BJ (cell line): ENCODE results near the gene USP49. TPM values are rescaled to one million over a fixed set of nuclear protein-coding genes. Genes with fewer than 3 reads are reported as not detected.
A peak's percentile ranks its signal among the peaks of the same experiment; 100 is the strongest.

ENCODE experiments used
- CTCF ChIA-PET: fragments of 350-600 bp; formaldehyde crosslinking; extraction: SDS; loops from one replicate; lab custom pipeline; 2021; ENCODE audit warnings: antibody characterized with exemption, inconsistent platforms; lab: Yijun Ruan, JAX
- POLR2A ChIA-PET: fragments of 300-600 bp; sonication (Branson Sonifier 250); formaldehyde crosslinking; extraction: SDS; loops from one replicate; lab custom pipeline; 2021; ENCODE audit warnings: antibody characterized with exemption; lab: Charles Lee
- DNase-seq: peaks from one replicate; pipeline ENCODE4 v3.0.0-alpha.2; 2011; ENCODE audit warnings: low read depth
- H3K27me3 ChIP-seq: 2 replicates; pipeline ENCODE4 v1.6.0; 2011; ENCODE audit warnings: low read length; ENCODE audit not compliant: control insufficient read depth, insufficient read depth
- H3K36me3 ChIP-seq: 2 replicates; pipeline ENCODE4 v1.5.1; 2011; ENCODE audit warnings: low read length; ENCODE audit not compliant: control insufficient read depth, insufficient read depth
- H3K4me3 ChIP-seq: 2 replicates; pipeline ENCODE4 v1.5.1; 2011; ENCODE audit warnings: low read depth, mild to moderate bottlenecking, control low read depth, low read length
- CTCF ChIP-seq: IDR thresholded peaks from 2 replicates; pipeline ENCODE4 v1.5.1; 2011; ENCODE audit warnings: low read depth, mild to moderate bottlenecking, control low read depth, inconsistent platforms, low read length, moderate library complexity; ENCODE audit not compliant: insufficient read depth
- polyA plus RNA-seq: library from polyadenylated mRNA; depleted of rRNA; stranded (reverse); fragments of >200 nt; gene quantifications from 2 replicates; pipeline ENCODE4 v1.2.3, GENCODE V29; 2011

The USP49 gene
- polyA plus RNA-seq, 1 experiment = 1.6 TPM

- no peak for DNase-seq
- Histone ChIP-seq H3K27me3 (no peaks in the 10 kb centered on the region), H3K36me3 (peaks cover 11% of the 10 kb centered on the region), H3K4me3 (peak overlapping the region; percentile 74)
- ChIA-PET POLR2A (interaction anchor here (0.6 kb wide), 1 partner anchor 163 kb away, joined by 8 read pairs; no protein-coding TSS in a partner anchor), CTCF (interaction anchor here (1.0 to 1.3 kb wide), 5 partner anchors 45 to 412 kb away, joined by 3 to 4 read pairs (median 3); no protein-coding TSS in a partner anchor)
- TF ChIP-seq CTCF = no peak
Observed at GRCh38 chr6:41779336-41779735, 115.8 kb downstream of the USP49 start.

GRCh38 chr6:41778895-41779294, 116.3 kb downstream of the USP49 start:
- Histone ChIP-seq H3K4me3 (peak overlapping the region; percentile 74), H3K27me3 (no peaks in the 10 kb centered on the region), H3K36me3 (peaks cover 11% of the 10 kb centered on the region)
- no peak for DNase-seq
- TF ChIP-seq CTCF = no peak
- POLR2A ChIA-PET = interaction anchor here (0.7 kb wide), 1 partner anchor 402 kb away, joined by 3 read pairs; no protein-coding TSS in a partner anchor
- CTCF ChIA-PET = interaction anchor here (0.9 to 5.9 kb wide), 8 partner anchors 7 to 411 kb away, joined by 3 to 49 read pairs (median 4); partner anchors contain the start of genes TFEB and TOMM6

- CTCF ChIA-PET = interaction anchor here (0.9 to 5.9 kb wide), 11 partner anchors 8 to 410 kb away, joined by 3 to 49 read pairs (median 4); partner anchors contain the start of genes TFEB and TOMM6
- TF ChIP-seq CTCF = no peak
- Histone ChIP-seq H3K4me3 (no peak overlapping the region), H3K27me3 (no peaks in the 10 kb centered on the region), H3K36me3 (peaks cover 14% of the 10 kb centered on the region)
- no peak for DNase-seq
- POLR2A ChIA-PET = interaction anchor here (1.1 kb wide), 1 partner anchor 43 kb away, joined by 5 read pairs; no protein-coding TSS in a partner anchor
Observed at GRCh38 chr6:41777551-41778285, 117.5 kb downstream of the USP49 start.

- no peak for TF ChIP-seq CTCF
- Histone ChIP-seq H3K27me3 (no peaks in the 10 kb centered on the region), H3K36me3 (peaks cover 27% of the 10 kb centered on the region), H3K4me3 (no peak overlapping the region)
- DNase-seq = no peak
- CTCF ChIA-PET = interaction anchor here (0.6 to 5.9 kb wide), 17 partner anchors 10 to 407 kb away, joined by 3 to 49 read pairs (median 3); partner anchors contain the start of gene TOMM6
- POLR2A ChIA-PET = no interaction called here
Observed at GRCh38 chr6:41775293-41775882, 119.8 kb downstream of the USP49 start.

GRCh38 chr6:41774841-41775240, 120.3 kb downstream of the USP49 start:
- CTCF ChIA-PET = interaction anchor here (0.9 to 5.9 kb wide), 9 partner anchors 11 to 407 kb away, joined by 3 to 49 read pairs (median 5); partner anchors contain the start of gene TOMM6
- POLR2A ChIA-PET = no interaction called here
- Histone ChIP-seq H3K36me3 (peaks cover 27% of the 10 kb centered on the region), H3K4me3 (no peak overlapping the region), H3K27me3 (no peaks in the 10 kb centered on the region)
- DNase-seq = no peak
- TF ChIP-seq CTCF = no peak
